ENCODE measurements around the gene IAH1. TPM values are rescaled to one million over a fixed set of nuclear protein-coding genes. Genes with fewer than 3 reads are reported as not detected.

Gene IAH1
- total RNA-seq, 1 experiment from 2014 or later, result 39.3 TPM

DNA sequence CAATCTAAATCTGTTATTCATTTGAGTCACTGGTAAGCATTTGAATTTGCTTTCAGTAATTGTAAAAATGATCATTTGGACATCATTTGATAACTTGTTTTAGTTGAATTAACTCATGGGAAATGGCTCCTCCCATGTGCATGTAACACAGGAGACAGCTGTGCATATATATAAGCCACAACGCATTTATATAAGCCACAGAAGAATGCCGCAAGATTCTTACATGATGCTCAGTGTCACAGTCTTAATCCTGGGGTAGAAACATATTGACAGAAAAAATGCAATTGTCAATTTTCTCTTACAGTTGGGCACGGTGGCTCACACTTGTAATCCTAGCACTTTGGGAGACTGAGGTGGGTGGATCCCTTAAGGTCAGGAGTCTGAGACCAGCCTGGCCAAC is 13.3 kb upstream of the IAH1 start:
- Histone ChIP-seq H3K9me3 (ENCODE audit: low read length) (no peaks in the 10 kb centered on the region), H3K9me2 (replicated peaks; ENCODE audit: low read length) (no peaks in the 10 kb centered on the region), H3K36me3 (ENCODE audit: low read depth, low read length) (peaks cover 16% of the 10 kb centered on the region), H3K4me2 (ENCODE audit: low read length) (no peak overlapping the region), H3K27me3 (ENCODE audit: low read length) (no peaks in the 10 kb centered on the region), H3K4me3 (ENCODE audit: low read length) (no peak overlapping the region), H3K27ac (ENCODE audit: low read length) (no peak overlapping the region), H2AFZ (ENCODE audit: low read length) (no peak overlapping the region), H3K4me1 (ENCODE audit: insufficient read depth, low read length) (no peaks in the 10 kb centered on the region), H3K79me2 (ENCODE audit: low read length) (no peaks in the 10 kb centered on the region), H4K20me1 (ENCODE audit: low read length) (no peaks in the 10 kb centered on the region), H3F3A (ENCODE audit: low read length, unreplicated experiment) (no peaks in the 10 kb centered on the region), H3K9ac (ENCODE audit: low read length) (no peak overlapping the region)
- DNase-seq (no peak), ATAC-seq (no peak)
- ChIA-PET POLR2A (ENCODE audit: unreplicated experiment) (no interaction called here), CTCF (no interaction called here)
- TF ChIP-seq EZH2phosphoT487 (IDR thresholded peaks at IDR 0.05; ENCODE audit: borderline replicate concordance, low read length), result no peak
- no peak for TF ChIP-seq EZH2 (IDR thresholded peaks at IDR 0.05; ENCODE audit: low read length, unreplicated experiment)
- TF ChIP-seq, protein P1, sequence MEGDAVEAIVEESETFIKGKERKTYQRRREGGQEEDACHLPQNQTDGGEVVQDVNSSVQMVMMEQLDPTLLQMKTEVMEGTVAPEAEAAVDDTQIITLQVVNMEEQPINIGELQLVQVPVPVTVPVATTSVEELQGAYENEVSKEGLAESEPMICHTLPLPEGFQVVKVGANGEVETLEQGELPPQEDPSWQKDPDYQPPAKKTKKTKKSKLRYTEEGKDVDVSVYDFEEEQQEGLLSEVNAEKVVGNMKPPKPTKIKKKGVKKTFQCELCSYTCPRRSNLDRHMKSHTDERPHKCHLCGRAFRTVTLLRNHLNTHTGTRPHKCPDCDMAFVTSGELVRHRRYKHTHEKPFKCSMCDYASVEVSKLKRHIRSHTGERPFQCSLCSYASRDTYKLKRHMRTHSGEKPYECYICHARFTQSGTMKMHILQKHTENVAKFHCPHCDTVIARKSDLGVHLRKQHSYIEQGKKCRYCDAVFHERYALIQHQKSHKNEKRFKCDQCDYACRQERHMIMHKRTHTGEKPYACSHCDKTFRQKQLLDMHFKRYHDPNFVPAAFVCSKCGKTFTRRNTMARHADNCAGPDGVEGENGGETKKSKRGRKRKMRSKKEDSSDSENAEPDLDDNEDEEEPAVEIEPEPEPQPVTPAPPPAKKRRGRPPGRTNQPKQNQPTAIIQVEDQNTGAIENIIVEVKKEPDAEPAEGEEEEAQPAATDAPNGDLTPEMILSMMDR (conservative IDR thresholded peaks at IDR 0.05; ENCODE audit: low read depth, low read length), result no peak
- intact Hi-C loops (cut with micrococcal nuclease), result no loop called here
- BruUV-seq (replicated peaks), result no TSS peak

DNA sequence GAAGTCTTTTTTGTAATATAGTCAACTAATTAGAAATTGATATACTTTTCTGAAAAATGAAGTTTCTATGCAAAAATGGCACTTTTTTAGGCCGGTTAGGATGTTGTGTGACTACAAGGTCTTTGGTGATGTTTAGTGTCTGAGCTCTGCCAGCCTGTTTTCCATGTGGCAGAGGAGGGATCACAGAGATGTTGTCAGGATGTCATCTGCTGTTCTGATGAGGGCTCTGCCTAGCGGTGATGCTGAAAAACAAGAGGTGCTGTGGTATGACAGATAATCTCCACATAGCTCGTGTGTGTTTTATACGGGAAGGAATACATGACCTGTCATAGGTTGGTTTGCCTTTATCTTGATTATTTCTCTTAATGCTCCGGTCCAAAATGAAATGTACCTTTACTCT is 12.0 kb upstream of the IAH1 start:
- ChIA-PET CTCF (no interaction called here), POLR2A (ENCODE audit: unreplicated experiment) (no interaction called here)
- no peak overlapping the region for H3K9ac ChIP-seq (ENCODE audit: low read length)
- no peaks in the 10 kb centered on the region for H3F3A ChIP-seq (ENCODE audit: low read length, unreplicated experiment)
- peaks cover 16% of the 10 kb centered on the region for H3K36me3 ChIP-seq (ENCODE audit: low read depth, low read length)
- no peaks in the 10 kb centered on the region for H3K9me3 ChIP-seq (ENCODE audit: low read length)
- H3K4me1 ChIP-seq (ENCODE audit: insufficient read depth, low read length), result no peaks in the 10 kb centered on the region
- no peak overlapping the region for H3K4me3 ChIP-seq (ENCODE audit: low read length)
- no peak overlapping the region for H3K4me2 ChIP-seq (ENCODE audit: low read length)
- no peak overlapping the region for H2AFZ ChIP-seq (ENCODE audit: low read length)
- ATAC-seq, result no peak
- TF ChIP-seq, protein P1 (conservative IDR thresholded peaks at IDR 0.05; ENCODE audit: low read depth, low read length), result no peak
- TF ChIP-seq EZH2phosphoT487 (IDR thresholded peaks at IDR 0.05; ENCODE audit: borderline replicate concordance, low read length) (no peak), EZH2 (IDR thresholded peaks at IDR 0.05; ENCODE audit: low read length, unreplicated experiment) (no peak)
- no peaks in the 10 kb centered on the region for H4K20me1 ChIP-seq (ENCODE audit: low read length)
- no peaks in the 10 kb centered on the region for H3K9me2 ChIP-seq (replicated peaks; ENCODE audit: low read length)
- no TSS peak for BruUV-seq (replicated peaks)
- H3K79me2 ChIP-seq (ENCODE audit: low read length), result no peaks in the 10 kb centered on the region
- no peaks in the 10 kb centered on the region for H3K27me3 ChIP-seq (ENCODE audit: low read length)
- no peak for DNase-seq
- intact Hi-C loops (cut with micrococcal nuclease), result no loop called here
- H3K27ac ChIP-seq (ENCODE audit: low read length), result no peak overlapping the region

DNA sequence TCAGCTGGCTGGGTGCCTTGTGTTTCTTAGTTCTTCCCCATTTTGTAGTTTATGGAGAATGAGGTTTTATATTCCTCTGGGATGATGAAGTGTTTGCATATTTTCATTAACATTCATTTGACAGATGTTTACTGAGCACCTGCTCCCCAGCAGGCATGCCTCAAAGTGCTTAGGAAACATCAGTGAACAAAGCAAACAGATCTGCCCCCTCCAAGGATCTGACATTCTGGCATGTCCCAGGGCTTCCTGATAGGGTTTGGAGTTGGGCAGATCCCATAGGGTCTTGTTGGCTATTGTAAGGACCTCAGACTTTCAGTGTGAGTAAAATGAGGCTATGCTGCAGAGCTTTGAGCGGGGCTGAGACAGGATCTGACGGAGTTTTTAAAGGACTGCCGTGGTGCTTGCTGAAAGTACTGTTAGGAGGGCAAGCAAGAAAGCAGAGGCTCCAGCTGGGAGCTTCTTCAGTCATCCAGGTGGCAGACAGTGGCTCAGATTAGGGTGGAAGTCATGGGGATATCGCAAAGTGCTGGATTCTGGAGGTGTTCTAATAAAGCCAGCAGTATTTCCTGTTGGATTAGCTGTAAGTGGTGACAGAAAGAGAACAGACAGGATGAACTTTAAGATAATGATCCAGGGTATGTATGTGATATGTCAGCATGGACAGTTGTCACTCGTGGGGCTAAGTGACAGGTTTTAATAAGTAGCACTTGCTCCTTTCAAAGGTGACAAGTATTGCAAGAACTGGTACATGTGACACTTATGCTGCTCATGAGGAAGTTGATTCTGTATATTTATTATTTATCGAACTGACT is 11.3 kb upstream of the IAH1 start:
- Histone ChIP-seq H3K36me3 (ENCODE audit: low read depth, low read length) (peaks cover 16% of the 10 kb centered on the region), H3F3A (ENCODE audit: low read length, unreplicated experiment) (no peaks in the 10 kb centered on the region), H4K20me1 (ENCODE audit: low read length) (no peaks in the 10 kb centered on the region), H3K79me2 (ENCODE audit: low read length) (no peaks in the 10 kb centered on the region), H3K4me2 (ENCODE audit: low read length) (no peak overlapping the region), H2AFZ (ENCODE audit: low read length) (no peak overlapping the region), H3K9me2 (replicated peaks; ENCODE audit: low read length) (no peaks in the 10 kb centered on the region), H3K27me3 (ENCODE audit: low read length) (no peaks in the 10 kb centered on the region), H3K4me1 (ENCODE audit: insufficient read depth, low read length) (no peaks in the 10 kb centered on the region), H3K9ac (ENCODE audit: low read length) (no peak overlapping the region), H3K4me3 (ENCODE audit: low read length) (no peak overlapping the region), H3K27ac (ENCODE audit: low read length) (no peak overlapping the region), H3K9me3 (ENCODE audit: low read length) (no peaks in the 10 kb centered on the region)
- no peak for DNase-seq
- POLR2A ChIA-PET (ENCODE audit: unreplicated experiment), result no interaction called here
- CTCF ChIA-PET, result no interaction called here
- TF ChIP-seq EZH2phosphoT487 (IDR thresholded peaks at IDR 0.05; ENCODE audit: borderline replicate concordance, low read length), result no peak
- TF ChIP-seq EZH2 (IDR thresholded peaks at IDR 0.05; ENCODE audit: low read length, unreplicated experiment), result no peak
- TF ChIP-seq, protein P1 (conservative IDR thresholded peaks at IDR 0.05; ENCODE audit: low read depth, low read length), result no peak
- intact Hi-C loops (cut with micrococcal nuclease), result no loop called here
- no TSS peak for BruUV-seq (replicated peaks)
- ATAC-seq, result no peak
